ENCODE results near the gene UBE2Q1.

The UBE2Q1 gene

GRCh38 chr1:154502744-154503115 lies 55.7 kb downstream of the UBE2Q1 start:
- DNase-seq (ENCODE audit: low spot score), result peak; percentile 79

GRCh38 chr1:154502066-154502743 lies 56.3 kb downstream of the UBE2Q1 start, which contains the start of the genes SHE and TDRD10:
Gene SHE (minus strand): TSS chr1:154502412. CDS start chr1:154502026, 386 bp downstream.
Gene TDRD10 (plus strand): TSS chr1:154502219. CDS start chr1:154506904, 4,685 bp downstream.
- DNase-seq (ENCODE audit: low spot score), result peak; percentile 73

GRCh38 chr1:154501423-154502065 lies 56.9 kb downstream of the UBE2Q1 start:
- peak; percentile 61 for DNase-seq (ENCODE audit: low spot score)

GRCh38 chr1:154500533-154500932 lies 57.9 kb downstream of the UBE2Q1 start:
- DNase-seq (ENCODE audit: low spot score), result no peak

DNA sequence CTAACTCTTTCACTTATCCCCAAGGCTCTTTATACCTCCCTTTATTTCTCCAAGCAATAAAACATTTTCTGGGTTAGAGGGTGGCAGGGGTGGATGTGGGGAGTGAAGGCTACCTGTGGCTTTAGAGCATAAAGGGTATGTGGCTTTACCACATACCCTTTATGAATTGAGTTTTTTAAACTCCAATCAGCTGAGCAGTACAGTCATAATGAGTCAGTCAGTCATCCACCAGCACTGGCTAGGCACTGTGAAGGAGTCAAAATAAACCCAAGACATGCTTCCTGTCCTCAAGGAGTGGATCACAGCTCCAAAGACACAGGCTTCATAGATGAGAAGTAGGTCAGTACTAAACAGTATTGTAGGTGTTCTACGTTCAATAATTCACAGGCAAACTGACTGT lies 59.0 kb downstream of the UBE2Q1 start:
- DNase-seq (ENCODE audit: low spot score), result no peak

Data from iPS-NIHi11 (cell line).